ENCODE measurements around the gene EIF2S1. TPM values are rescaled to one million over a fixed set of nuclear protein-coding genes. Genes with fewer than 3 reads are reported as not detected.
"Not testable (repeated sequence)": the region's sequence is repeated elsewhere in the genome, so short reads cannot be mapped to it uniquely, and the experiment has no call there.

The EIF2S1 gene
- polyA plus RNA-seq, 1 experiment, result 149 TPM

DNA sequence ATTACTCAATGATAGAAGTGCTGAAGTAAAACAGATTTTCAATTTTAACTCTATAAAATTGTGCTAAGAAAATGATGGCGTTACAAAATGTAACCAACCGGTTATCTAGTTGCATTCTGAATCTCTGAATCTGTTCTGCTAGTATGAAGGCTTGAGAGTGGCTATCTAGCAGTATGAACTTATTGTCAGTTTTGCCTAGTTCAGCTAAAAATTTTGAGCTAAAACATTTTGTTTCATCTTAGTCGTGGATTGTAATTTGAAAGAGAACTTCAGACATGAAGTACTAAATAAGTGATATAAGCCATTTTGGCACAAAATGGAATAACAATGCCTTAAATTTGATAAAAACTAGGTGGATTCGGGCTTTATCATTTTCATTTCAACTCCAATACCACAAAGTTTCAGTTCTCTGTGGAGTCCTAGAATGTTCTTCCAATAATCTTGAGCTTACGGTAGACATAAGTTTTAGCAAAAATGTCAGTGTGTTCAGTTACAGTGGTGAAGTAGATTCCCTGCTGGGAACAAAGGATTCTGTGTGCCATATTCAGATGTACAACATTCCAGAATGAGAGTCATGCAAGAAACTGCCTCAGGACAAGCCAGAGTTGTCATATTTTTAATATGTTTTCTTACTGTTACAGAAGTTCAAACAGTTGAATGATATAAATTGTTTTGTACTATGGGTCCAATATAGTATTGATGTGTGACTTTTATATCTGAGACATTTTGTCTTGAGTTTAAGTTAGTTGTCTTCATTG, 28.6 kb upstream of the EIF2S1 start:
- Histone ChIP-seq H3K27ac (ENCODE audit: low read depth, low read length) (no peak overlapping the region), H3K4me3 (ENCODE audit: low read depth, low read length) (no peak overlapping the region), H3K27me3 (ENCODE audit: control insufficient read depth, insufficient read depth, low read length) (no peaks in the 10 kb centered on the region), H3K9me3 (ENCODE audit: control insufficient read depth, insufficient read depth, low read length) (no peaks in the 10 kb centered on the region)
- TF ChIP-seq, protein P1, sequence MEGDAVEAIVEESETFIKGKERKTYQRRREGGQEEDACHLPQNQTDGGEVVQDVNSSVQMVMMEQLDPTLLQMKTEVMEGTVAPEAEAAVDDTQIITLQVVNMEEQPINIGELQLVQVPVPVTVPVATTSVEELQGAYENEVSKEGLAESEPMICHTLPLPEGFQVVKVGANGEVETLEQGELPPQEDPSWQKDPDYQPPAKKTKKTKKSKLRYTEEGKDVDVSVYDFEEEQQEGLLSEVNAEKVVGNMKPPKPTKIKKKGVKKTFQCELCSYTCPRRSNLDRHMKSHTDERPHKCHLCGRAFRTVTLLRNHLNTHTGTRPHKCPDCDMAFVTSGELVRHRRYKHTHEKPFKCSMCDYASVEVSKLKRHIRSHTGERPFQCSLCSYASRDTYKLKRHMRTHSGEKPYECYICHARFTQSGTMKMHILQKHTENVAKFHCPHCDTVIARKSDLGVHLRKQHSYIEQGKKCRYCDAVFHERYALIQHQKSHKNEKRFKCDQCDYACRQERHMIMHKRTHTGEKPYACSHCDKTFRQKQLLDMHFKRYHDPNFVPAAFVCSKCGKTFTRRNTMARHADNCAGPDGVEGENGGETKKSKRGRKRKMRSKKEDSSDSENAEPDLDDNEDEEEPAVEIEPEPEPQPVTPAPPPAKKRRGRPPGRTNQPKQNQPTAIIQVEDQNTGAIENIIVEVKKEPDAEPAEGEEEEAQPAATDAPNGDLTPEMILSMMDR (IDR thresholded peaks at IDR 0.05; ENCODE audit: low read depth, low read length), result no peak
- no peak for DNase-seq (ENCODE audit: low read depth, low spot score)
- CTCF ChIA-PET, result interaction anchor here (1.5 kb wide), 1 partner anchor 373 kb away, joined by 3 read pairs; no protein-coding TSS in a partner anchor
- POLR2A ChIA-PET, result interaction anchor here (1.3 kb wide), 1 partner anchor 28 kb away, joined by 3 read pairs; the partner anchor contains the start of genes ATP6V1D and EIF2S1

DNA sequence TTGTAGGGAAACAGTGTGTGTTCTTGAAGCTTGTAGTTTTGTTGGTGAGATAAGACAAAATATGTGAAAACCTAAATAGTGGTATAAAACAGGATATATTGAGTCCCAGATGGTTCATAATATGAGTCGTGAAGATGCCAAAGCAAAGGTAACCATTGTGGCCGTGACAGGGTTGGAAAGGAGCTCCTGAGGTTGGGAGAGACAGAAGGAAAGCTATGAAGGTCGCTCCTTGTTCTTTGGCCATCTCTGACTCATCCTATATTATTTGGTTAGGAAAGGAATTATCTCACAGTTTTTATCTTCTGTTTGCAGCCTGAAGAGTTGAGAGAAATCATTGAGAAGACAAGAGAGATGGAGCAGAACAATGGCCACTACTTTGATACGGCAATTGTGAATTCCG, 27.7 kb upstream of the EIF2S1 start:
- DNase-seq (ENCODE audit: low read depth, low spot score), result no peak
- TF ChIP-seq, protein P1 (IDR thresholded peaks at IDR 0.05; ENCODE audit: low read depth, low read length), result no peak
- H3K27me3 ChIP-seq (ENCODE audit: control insufficient read depth, insufficient read depth, low read length), result no peaks in the 10 kb centered on the region
- H3K9me3 ChIP-seq (ENCODE audit: control insufficient read depth, insufficient read depth, low read length), result no peaks in the 10 kb centered on the region
- ChIA-PET CTCF (interaction anchor here (1.5 to 2.6 kb wide), 2 partner anchors 28 to 372 kb away, joined by 3 to 24 read pairs; partner anchors contain the start of genes ATP6V1D and EIF2S1), POLR2A (interaction anchor here (1.3 kb wide), 1 partner anchor 27 kb away, joined by 3 read pairs; the partner anchor contains the start of genes ATP6V1D and EIF2S1)
- H3K27ac ChIP-seq (ENCODE audit: low read depth, low read length), result no peak overlapping the region
- H3K4me3 ChIP-seq (ENCODE audit: low read depth, low read length), result no peak overlapping the region

DNA sequence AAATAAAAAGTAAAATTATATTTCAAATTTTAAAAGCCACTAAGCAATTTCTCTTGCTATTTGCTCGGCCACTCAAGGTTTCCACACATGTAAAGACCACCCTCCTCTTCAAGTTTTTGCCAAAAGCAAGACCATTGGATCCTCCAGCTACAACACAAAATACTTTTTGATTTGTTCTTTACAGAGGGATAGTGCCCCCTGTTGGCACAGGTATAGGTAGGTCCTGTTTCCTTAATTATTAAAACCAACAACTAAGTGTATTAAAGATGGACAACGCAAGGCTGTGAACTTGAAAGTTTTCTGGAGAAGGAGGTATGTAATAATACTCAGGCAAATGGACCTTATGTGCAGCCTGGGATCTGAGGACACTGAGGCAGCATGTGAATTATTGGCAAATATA, 24.3 kb upstream of the EIF2S1 start:
- TF ChIP-seq, protein P1 (IDR thresholded peaks at IDR 0.05; ENCODE audit: low read depth, low read length), result peak; percentile 48
- ChIA-PET POLR2A (no interaction called here), CTCF (interaction anchor here (2.3 kb wide), 1 partner anchor 169 kb away, joined by 13 read pairs; no protein-coding TSS in a partner anchor)
- no peak for DNase-seq (ENCODE audit: low read depth, low spot score)
- no peaks in the 10 kb centered on the region for H3K27me3 ChIP-seq (ENCODE audit: control insufficient read depth, insufficient read depth, low read length)
- H3K27ac ChIP-seq (ENCODE audit: low read depth, low read length), result no peak overlapping the region
- H3K4me3 ChIP-seq (ENCODE audit: low read depth, low read length), result no peak overlapping the region
- no peaks in the 10 kb centered on the region; the same call in 1 of the 2 replicates for H3K9me3 ChIP-seq (ENCODE audit: control insufficient read depth, insufficient read depth, low read length)

DNA sequence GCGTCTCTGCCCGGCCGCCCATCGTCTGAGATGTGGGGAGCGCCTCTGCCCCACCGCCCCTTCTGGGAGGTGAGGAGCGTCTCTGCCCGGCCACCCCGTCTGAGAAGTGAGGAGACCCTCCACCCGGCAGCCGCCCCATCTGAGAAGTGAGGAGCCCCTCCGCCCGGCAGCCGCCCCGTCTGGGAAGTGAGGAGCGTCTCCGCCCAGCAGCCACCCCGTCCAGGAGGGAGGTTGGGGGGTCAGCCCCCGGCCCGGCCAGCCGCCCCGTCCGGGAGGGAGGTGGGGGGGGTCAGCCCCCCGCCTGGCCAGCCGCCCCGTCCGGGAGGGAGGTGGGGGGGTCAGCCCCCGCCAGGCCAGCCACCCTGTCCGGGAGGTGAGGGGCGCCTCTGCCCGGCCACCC, 18.9 kb upstream of the EIF2S1 start:
- H3K4me3 ChIP-seq (ENCODE audit: low read depth, low read length); DNase-seq (ENCODE audit: low read depth, low spot score); H3K27ac ChIP-seq (ENCODE audit: low read depth, low read length); POLR2A ChIA-PET; CTCF ChIA-PET; H3K9me3 ChIP-seq (ENCODE audit: control insufficient read depth, insufficient read depth, low read length); H3K27me3 ChIP-seq (ENCODE audit: control insufficient read depth, insufficient read depth, low read length): not testable (repeated sequence)

DNA sequence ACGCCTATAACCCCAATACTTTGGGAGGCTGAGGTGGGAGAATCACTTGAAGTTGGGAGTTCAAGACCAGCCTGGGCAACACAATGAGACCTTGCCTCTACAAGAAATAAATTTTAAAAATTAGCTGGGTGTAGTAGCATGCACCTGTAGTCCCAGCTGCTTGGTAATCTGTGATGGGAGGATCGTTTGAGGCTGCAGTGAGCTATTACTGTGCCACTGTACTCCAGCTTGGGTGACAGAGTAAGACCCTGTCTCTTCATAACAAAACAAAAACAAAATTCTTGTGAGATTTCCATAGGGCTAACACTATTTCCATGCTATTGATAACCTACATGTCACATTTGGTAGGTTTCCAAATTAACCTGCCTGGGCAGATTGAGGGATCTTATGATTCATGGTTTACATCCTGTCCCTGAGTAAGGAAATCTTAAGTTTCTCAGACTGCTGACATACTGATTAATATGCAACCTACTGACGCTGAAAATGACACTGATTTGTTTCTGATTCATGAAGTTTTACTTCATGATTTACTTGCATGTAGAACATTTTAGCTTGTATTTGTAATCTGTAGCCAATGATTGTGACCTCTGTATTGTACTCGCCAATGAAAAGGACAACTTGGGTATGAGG, 16.4 kb upstream of the EIF2S1 start:
- Histone ChIP-seq H3K27ac (ENCODE audit: low read depth, low read length) (no peak overlapping the region), H3K9me3 (ENCODE audit: control insufficient read depth, insufficient read depth, low read length) (no peaks in the 10 kb centered on the region; the same call in 1 of the 2 replicates), H3K27me3 (ENCODE audit: control insufficient read depth, insufficient read depth, low read length) (no peaks in the 10 kb centered on the region), H3K4me3 (ENCODE audit: low read depth, low read length) (no peak overlapping the region)
- CTCF ChIA-PET, result interaction anchor here (0.8 to 1.7 kb wide), 2 partner anchors 16 to 59 kb away, joined by 3 to 18 read pairs; partner anchors contain the start of genes ATP6V1D and EIF2S1
- POLR2A ChIA-PET, result no interaction called here
- no peak for DNase-seq (ENCODE audit: low read depth, low spot score)
- TF ChIP-seq, protein P1 (IDR thresholded peaks at IDR 0.05; ENCODE audit: low read depth, low read length), result no peak

Data from AG04450 (cell line).